RWPE1 (cell line): ENCODE data around the gene TEKT5.
"Not testable (repeated sequence)": the region's sequence is repeated elsewhere in the genome, so short reads cannot be mapped to it uniquely, and the experiment has no call there.

Source experiments
- CTCF ChIA-PET: fragments of 350-600 bp; sonication (Branson Sonifier 250); formaldehyde crosslinking; extraction: SDS; loops from one replicate; lab custom pipeline; 2021; lab: Yijun Ruan, JAX
- POLR2A ChIA-PET: fragments of 400-600 bp; formaldehyde crosslinking; extraction: SDS; loops from one replicate; lab custom pipeline; 2020; ENCODE audit warnings: antibody characterized with exemption; ENCODE audit not compliant: low non-redundant PET; lab: Yijun Ruan, JAX
- DNase-seq: peaks from one replicate; pipeline ENCODE4 v3.0.0; 2012; ENCODE audit warnings: low spot score
- H3K27ac ChIP-seq: fragments of 450-650 bp; 2 replicates; pipeline ENCODE4 v1.5.1; 2017
- TF ChIP-seq, protein P1 (sequence below): fragments of 450-650 bp; conservative IDR thresholded peaks from 2 replicates; pipeline ENCODE4 v1.5.1; 2017; ENCODE audit warnings: low read depth, mild to moderate bottlenecking

Gene TEKT5

DNA sequence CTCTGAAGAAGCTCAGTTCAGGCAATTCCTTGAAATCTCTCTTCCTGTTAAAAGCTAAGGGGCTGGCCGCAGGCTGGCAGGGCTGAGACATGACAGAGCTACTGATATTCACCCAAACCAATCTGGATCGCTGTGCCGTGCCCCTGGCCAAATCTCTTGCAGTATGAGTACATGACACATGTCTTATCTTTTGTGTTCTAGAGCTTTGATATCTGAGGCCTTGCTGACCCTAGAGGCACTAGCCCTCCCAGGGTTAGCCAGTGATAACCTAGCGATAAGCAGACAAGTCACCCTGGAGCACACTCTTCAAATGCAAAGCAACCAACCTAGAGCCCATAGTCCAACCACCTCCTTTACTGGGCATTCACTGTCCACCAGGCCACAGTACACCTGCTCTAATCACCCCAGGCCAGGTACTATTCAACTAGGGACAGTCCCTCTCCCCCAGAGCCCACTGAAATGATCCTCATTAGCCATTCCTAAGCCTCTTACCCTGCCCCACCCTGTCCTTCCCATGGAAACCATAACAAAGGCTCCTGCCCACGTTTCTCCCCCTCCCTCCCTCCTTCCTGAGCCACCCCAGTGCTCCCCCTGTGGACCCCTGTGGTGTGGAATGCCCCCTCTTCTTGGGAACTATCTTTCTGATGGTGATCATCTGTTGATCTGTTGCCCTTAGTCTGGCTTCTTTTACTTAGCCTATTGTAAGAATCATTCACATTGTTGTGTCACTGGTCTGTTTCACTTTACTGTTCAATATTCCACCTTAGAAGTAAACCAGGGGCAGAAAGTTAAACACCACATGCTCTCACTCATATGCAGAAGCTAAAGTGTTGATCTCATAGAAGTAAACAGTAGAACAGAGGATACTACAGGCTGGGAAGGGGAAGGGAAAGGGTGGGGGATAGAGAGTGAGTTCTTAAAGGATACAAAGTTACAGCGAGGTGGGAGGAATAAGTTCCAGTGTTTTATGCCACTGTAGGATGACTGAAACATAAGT lies 52.5 kb downstream of the TEKT5 start:
- no peak for DNase-seq
- ChIA-PET CTCF (no interaction called here), POLR2A (no interaction called here)
- H3K27ac ChIP-seq: no peak overlapping the region
- TF ChIP-seq, protein P1, sequence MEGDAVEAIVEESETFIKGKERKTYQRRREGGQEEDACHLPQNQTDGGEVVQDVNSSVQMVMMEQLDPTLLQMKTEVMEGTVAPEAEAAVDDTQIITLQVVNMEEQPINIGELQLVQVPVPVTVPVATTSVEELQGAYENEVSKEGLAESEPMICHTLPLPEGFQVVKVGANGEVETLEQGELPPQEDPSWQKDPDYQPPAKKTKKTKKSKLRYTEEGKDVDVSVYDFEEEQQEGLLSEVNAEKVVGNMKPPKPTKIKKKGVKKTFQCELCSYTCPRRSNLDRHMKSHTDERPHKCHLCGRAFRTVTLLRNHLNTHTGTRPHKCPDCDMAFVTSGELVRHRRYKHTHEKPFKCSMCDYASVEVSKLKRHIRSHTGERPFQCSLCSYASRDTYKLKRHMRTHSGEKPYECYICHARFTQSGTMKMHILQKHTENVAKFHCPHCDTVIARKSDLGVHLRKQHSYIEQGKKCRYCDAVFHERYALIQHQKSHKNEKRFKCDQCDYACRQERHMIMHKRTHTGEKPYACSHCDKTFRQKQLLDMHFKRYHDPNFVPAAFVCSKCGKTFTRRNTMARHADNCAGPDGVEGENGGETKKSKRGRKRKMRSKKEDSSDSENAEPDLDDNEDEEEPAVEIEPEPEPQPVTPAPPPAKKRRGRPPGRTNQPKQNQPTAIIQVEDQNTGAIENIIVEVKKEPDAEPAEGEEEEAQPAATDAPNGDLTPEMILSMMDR: no peak

DNA sequence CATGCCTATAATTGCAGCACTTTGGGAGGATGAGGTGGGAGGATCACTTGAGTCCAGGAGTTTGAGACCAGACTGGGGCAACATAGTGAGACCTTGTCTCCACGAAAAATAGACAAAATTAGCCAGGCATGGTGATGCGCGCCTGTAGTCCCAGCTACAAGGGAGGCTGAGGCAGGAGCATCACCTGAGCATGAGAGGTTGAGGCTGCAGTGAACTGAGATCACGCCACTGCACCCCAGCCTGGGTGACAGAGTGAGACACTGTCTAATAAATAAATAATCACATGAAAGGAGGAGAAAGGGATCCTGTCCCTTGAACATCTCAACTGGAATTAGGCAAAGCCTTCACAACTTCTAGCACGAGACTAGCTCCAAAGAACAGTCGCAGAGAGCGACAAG lies 53.2 kb downstream of the TEKT5 start:
- DNase-seq: no peak
- TF ChIP-seq, protein P1: no peak
- POLR2A ChIA-PET: no interaction called here
- CTCF ChIA-PET: no interaction called here
- no peak overlapping the region for H3K27ac ChIP-seq

DNA sequence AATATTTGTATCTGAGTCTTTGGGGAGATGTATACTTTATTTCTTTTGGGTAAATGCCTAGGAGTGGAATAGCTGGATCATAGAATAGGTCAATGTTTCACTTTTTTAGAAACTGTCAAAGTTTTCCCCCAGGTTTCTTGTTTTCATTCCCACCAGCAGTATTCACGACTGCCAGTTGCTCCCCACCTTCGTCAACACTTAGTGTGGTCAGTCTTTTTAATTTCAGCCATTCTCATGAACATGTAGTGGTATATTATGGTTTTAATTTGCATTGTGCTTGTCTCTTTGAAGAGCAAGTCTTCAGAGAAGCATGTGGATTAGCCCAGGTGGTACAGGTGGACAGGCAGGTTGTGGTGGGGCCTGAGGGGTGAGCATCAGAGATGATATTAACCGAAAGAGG lies 53.8 kb downstream of the TEKT5 start:
- TF ChIP-seq, protein P1: no peak
- no peak overlapping the region for H3K27ac ChIP-seq
- POLR2A ChIA-PET: no interaction called here
- no peak for DNase-seq
- CTCF ChIA-PET: interaction anchor here (0.6 kb wide), 1 partner anchor 278 kb away, joined by 3 read pairs; no protein-coding TSS in a partner anchor

DNA sequence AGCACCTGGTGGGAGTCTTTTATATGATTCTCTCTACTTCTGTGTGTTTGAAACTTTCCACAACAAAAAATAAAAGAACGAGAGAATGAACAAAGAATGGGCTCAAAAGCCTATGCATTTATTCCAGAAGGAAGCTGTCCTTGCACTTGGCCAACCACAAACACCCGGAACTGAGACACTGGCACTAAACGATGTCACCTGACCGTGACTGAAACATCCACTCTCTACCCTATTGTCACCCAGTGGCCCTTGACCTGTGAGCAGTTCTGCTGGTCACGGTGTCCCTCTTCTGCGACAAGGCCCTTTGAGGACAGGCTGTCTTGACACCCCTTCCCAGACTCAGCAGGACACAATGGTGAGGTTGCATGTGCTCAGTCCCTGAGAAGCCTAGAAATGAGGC lies 56.6 kb downstream of the TEKT5 start:
- H3K27ac ChIP-seq: no peak overlapping the region
- CTCF ChIA-PET: interaction anchor here (0.6 kb wide), 1 partner anchor 128 kb away, joined by 4 read pairs; no protein-coding TSS in a partner anchor
- TF ChIP-seq, protein P1: no peak
- POLR2A ChIA-PET: no interaction called here
- no peak for DNase-seq

DNA sequence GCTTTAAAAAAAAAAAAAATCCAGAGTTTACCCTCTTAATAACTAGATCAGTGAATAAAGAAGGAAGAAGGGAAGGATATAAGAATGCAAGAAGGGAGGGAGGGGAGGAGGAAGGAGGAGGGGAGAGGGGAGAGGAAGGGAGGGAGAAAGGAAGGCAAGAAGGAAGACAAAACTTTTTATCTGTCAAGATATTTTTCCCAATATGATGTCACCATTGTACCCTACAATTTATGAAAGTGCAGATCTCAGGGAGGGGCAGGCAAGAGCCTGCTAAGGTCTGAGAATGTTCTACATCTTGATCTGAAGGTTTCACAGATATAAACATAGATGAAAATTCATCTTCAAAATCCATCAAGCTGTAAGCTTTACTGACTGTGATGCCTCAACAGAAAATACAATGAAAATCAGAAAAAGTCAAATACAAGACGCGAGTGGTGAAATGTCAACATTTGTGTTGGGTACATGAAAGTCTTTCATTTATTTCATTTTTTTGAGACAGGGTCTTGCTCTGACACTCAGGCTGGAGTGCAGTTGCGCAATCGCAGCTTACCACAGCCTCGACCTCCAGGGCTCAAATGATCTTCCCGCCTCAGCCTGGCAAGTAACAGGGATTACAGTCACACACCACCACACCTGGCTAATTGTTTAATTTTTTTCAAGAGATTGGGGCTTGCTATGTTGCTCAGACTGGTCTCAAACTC lies 57.2 kb downstream of the TEKT5 start:
- POLR2A ChIA-PET: no interaction called here
- CTCF ChIA-PET: no interaction called here
- no peak for DNase-seq
- no peak overlapping the region for H3K27ac ChIP-seq
- TF ChIP-seq, protein P1: no peak

DNA sequence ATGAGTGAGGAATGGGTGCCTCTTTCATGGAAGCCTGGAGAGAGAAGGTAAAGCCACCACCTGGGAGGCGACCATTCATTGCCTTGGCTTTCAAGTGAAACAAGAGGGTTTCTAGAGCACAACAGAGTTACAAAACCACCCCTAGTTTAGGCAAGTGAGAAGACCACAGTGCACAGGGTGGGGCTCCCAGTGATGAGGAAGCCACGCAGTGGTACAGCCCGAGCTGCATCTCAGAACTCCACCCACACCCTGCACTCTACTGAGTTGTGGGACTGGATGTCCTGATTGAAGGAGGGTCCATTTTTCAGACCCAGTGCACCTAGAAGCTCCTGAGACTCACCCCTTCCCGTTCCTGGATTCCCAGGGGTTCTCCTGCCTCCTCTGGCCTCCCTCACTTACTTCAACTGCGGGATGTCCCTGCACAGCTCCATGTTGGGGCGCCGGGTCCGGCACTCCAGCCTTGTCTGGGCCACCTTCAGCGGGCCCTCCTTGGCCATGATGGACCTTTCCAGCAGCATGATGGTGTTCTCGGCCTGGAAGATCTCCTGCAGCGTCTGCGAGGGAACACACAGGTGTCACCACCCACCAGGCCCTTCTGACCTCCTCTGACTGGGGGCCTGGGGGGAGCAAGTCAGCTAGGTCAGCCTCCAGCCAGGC lies 59.2 kb downstream of the TEKT5 start:
- ChIA-PET POLR2A (no interaction called here), CTCF (interaction anchor here (1.0 kb wide), 1 partner anchor 55 kb away, joined by 3 read pairs; the partner anchor contains the start of gene EMP2)
- H3K27ac ChIP-seq: no peak overlapping the region
- no peak for DNase-seq
- TF ChIP-seq, protein P1: no peak

DNA sequence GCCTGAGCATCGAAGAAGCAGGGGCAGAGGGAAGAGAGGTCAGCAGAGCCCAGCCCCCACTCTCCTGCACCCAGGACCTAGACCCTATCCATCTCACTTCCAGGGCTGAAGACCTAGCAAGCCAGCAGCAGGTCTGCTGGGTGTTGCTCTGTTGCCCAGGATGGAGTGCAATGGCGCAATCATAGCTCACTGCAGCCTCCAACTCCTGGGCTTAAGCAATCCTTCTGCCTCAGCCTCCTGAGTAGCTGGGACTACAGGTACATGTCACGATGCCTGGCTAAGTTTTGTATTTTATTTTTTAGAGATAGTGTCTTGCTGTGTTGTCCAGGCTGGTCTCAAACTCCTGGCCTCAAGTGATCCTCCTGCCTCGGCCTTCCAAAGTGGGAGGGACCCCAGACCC lies 61.3 kb downstream of the TEKT5 start:
- CTCF ChIA-PET, H3K27ac ChIP-seq, DNase-seq: not testable (repeated sequence)
- POLR2A ChIA-PET: interaction anchor here (1.2 kb wide), 1 partner anchor 20 kb away, joined by 5 read pairs; no protein-coding TSS in a partner anchor
